ENCODE results near the gene ANKRD23.

Gene ANKRD23

GRCh38 chr2:96875498-96876268 lies 31.9 kb upstream of the ANKRD23 start:
- TF ChIP-seq ZFX (IDR thresholded peaks at IDR 0.05) (no peak), CTCF (conservative IDR thresholded peaks at IDR 0.05) (no peak)
- no peak overlapping the region for H3K27ac ChIP-seq

GRCh38 chr2:96874198-96874831 lies 30.5 kb upstream of the ANKRD23 start:
- no peak for TF ChIP-seq CTCF (conservative IDR thresholded peaks at IDR 0.05)
- TF ChIP-seq ZFX (IDR thresholded peaks at IDR 0.05) = no peak
- no peak overlapping the region for H3K27ac ChIP-seq

- H3K27ac ChIP-seq = no peak overlapping the region
- TF ChIP-seq CTCF (conservative IDR thresholded peaks at IDR 0.05) (no peak), ZFX (IDR thresholded peaks at IDR 0.05) (no peak)
These were observed 29.9 kb upstream of the ANKRD23 start for GRCh38 chr2:96873651-96874096.

- no peak overlapping the region for H3K27ac ChIP-seq
- TF ChIP-seq ZFX (IDR thresholded peaks at IDR 0.05) (no peak), CTCF (conservative IDR thresholded peaks at IDR 0.05) (no peak)
These were observed 28.9 kb upstream of the ANKRD23 start for GRCh38 chr2:96872591-96873349.

- TF ChIP-seq ZFX (IDR thresholded peaks at IDR 0.05) = no peak
- no peak for TF ChIP-seq CTCF (conservative IDR thresholded peaks at IDR 0.05)
- no peak overlapping the region for H3K27ac ChIP-seq
These were observed 26.9 kb upstream of the ANKRD23 start for GRCh38 chr2:96870626-96871255.

- TF ChIP-seq ZFX (IDR thresholded peaks at IDR 0.05) (no peak), CTCF (conservative IDR thresholded peaks at IDR 0.05) (no peak)
- H3K27ac ChIP-seq = peak within 1 kb of the TSS; percentile 79
These were observed 26.2 kb upstream of the ANKRD23 start, which contains the start of gene SEMA4C for GRCh38 chr2:96869822-96870625. TSS of gene SEMA4C (minus strand) at chr2:96870080. CDS start at chr2:96867886, 2,194 bp downstream.
